ENCODE measurements around the gene VSIG10L2.

The VSIG10L2 gene

DNA sequence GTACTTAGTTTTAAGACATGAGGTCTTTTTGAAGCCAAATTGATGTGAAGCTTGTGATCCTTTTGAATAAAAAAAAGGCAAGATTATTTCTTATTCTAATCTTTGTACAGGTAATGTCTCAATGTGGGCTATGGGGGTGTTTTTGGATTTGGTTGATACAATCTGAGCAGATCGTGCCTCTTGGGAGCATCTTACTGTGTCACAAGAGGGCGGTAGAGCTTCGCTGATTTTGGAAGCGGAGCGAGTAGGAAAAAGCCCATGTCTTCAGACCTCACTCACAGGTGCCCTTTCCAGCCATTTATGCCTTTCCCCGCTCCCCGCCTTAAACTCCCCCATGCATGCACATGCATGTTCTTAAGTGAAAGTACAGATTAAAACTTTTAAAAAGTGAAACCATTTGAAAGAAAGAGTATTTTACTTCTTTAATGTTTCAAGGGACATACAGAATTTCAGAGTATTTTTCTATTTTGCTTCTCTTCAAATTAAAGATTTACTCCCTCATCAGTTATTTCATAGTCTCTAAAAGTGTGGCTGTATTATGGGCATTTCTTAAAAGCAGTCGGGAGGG, 22.7 kb upstream of the VSIG10L2 start:
- TF ChIP-seq ZFX (IDR thresholded peaks at IDR 0.05; ENCODE audit: borderline replicate concordance), result no peak
- TF ChIP-seq, protein P1, sequence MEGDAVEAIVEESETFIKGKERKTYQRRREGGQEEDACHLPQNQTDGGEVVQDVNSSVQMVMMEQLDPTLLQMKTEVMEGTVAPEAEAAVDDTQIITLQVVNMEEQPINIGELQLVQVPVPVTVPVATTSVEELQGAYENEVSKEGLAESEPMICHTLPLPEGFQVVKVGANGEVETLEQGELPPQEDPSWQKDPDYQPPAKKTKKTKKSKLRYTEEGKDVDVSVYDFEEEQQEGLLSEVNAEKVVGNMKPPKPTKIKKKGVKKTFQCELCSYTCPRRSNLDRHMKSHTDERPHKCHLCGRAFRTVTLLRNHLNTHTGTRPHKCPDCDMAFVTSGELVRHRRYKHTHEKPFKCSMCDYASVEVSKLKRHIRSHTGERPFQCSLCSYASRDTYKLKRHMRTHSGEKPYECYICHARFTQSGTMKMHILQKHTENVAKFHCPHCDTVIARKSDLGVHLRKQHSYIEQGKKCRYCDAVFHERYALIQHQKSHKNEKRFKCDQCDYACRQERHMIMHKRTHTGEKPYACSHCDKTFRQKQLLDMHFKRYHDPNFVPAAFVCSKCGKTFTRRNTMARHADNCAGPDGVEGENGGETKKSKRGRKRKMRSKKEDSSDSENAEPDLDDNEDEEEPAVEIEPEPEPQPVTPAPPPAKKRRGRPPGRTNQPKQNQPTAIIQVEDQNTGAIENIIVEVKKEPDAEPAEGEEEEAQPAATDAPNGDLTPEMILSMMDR (IDR thresholded peaks at IDR 0.05), result peak; percentile 88
- no peak overlapping the region for H3K27ac ChIP-seq

DNA sequence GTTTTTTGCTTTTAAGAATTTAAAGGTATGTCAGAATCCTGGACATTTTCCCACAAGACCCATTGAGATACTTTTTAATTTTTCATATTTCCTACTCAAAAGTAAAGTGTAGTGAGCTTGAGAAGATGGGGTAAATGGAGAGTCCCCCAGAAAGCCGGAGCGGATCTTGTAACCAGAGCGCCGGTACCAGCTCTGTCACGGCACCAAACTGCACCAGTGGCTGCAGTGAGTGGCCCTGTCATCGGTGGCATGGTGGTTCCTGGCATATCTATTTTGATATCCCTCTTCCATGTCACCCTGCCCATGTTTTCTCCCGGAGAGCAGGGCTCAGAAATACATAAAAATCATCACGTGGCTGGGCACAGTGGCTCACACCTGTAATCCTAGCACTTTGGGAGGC, 22.2 kb upstream of the VSIG10L2 start:
- no peak overlapping the region for H3K27ac ChIP-seq
- no peak for TF ChIP-seq ZFX (IDR thresholded peaks at IDR 0.05; ENCODE audit: borderline replicate concordance)
- TF ChIP-seq, protein P1 (IDR thresholded peaks at IDR 0.05), result no peak

DNA sequence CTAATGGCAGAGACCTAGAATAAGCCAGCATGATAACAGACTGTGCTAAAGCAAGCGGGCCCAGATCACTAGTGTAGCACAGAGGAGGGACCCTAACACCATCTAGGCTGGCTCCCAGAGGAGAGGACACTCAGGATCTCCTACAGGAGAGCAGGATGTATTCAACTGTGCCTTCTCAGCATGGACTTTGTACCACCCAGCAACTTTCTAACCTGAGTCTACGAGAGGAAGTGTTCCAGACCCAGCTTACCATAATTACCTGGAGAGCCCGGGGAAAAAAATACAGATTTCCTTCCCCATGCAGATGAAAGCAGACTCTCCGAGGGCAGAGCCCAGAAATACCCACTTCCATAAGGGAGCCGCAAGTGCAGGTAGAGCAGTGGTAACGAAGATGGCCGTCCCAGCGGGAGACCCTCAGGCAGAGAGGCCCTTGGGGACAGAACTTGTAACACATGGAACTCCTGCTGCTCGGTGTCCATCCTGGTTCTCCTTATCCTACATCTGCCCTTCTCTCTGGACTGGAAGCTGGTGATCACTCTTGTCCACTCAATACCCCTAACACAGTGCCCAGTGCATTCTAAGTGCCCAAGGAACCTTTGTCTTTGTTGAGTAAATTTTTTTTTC, 21.3 kb upstream of the VSIG10L2 start:
- no peak overlapping the region for H3K27ac ChIP-seq
- TF ChIP-seq ZFX (IDR thresholded peaks at IDR 0.05; ENCODE audit: borderline replicate concordance), result no peak
- TF ChIP-seq, protein P1 (IDR thresholded peaks at IDR 0.05), result no peak

DNA sequence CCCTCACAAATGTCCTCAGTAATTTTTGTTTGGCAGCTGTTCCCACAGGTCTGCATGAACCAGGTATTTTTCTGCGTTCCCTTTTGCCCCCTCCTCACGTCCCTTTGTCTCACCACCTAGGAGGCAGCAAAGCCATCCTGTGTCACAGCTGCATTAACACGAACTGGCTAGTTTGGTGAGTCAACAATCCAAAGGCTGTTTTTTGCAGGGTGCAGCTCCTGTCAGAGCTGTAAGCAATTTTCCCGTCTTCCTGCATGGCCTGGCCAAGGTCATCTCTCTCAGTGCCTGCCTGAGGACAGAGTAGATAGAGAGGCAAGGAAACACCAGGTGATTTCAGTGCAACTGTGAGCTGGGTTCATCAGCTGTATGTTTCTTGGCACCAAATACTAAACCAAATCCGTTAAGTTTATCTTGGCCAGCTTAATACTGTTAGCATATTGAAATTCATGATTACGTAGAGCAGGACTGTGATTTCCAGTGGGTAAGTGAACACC, 20.6 kb upstream of the VSIG10L2 start:
- TF ChIP-seq, protein P1 (IDR thresholded peaks at IDR 0.05), result no peak
- no peak for TF ChIP-seq ZFX (IDR thresholded peaks at IDR 0.05; ENCODE audit: borderline replicate concordance)
- H3K27ac ChIP-seq, result no peak overlapping the region

DNA sequence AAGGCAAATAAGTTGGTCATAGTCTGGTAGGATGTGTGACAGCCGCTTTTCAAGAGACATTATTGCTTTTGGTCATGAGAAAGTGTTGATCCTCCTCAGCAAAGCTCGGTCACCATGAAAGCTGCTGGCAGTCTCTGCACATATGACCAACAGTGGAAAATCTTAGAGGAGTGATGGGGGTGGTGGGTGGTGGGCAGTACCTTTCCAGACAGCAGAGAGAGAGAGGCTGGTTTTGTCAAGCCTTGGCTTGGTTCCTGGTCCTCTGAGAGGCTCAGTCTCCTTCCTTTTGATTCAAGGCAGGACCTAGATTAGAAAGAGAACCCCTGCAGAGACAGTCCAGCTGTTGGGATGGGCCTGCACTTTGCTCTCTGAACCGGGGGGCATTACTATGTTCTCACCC, 20.0 kb upstream of the VSIG10L2 start:
- no peak for TF ChIP-seq ZFX (IDR thresholded peaks at IDR 0.05; ENCODE audit: borderline replicate concordance)
- TF ChIP-seq, protein P1 (IDR thresholded peaks at IDR 0.05), result no peak
- H3K27ac ChIP-seq, result no peak overlapping the region

DNA sequence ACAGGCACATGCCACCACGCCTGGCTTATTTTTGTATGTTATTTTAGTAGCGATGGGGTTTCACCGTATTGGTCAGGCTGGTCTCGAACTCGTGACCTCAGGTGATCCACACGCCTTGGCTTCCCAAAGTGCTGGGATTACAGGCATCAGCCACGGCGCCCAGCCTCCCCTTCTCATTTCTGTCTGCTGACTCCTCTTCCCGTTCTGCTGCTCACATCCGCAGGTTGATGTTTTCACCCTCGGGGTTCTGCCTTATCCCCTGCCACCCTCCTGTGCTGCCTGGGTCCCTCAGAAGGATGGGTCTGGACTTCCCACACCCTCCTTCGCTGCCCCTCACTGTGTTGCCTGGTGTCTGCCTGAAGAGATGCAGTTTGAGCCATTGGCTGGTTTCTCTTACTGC, 19.2 kb upstream of the VSIG10L2 start:
- TF ChIP-seq, protein P1 (IDR thresholded peaks at IDR 0.05), result no peak
- TF ChIP-seq ZFX (IDR thresholded peaks at IDR 0.05; ENCODE audit: borderline replicate concordance), result no peak
- no peak overlapping the region for H3K27ac ChIP-seq

DNA sequence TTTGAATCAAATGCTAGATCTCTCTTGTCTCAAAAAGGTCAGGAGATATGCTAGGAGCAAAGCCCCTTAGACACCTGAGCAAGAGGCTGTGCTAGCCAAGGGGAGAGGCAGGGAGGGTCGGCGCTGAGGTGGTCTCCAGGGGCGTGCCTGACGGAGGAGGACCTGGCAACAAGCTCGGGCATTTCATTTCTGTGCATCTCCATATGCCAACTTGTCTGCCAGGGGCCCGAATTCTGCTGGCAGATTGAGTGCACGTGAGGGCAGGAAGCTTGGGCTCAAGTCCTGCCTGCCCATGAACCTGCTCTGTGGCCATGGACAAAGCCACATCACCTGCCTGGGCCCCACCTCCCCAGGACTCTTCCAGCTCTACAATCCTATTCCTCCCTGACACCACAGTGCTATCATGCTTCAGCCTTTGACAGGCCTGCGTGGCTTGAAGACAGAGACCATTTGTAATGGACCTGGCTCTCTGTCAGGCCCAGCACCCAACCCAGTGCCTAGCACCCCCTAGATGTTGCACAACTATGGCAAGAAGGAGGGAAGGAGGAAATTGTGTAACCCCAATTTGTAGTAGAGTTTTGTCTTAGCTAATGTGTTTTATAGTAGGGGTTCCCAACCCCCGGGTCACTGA, 16.3 kb upstream of the VSIG10L2 start:
- H3K27ac ChIP-seq, result no peak overlapping the region
- TF ChIP-seq, protein P1 (IDR thresholded peaks at IDR 0.05), result no peak
- no peak for TF ChIP-seq ZFX (IDR thresholded peaks at IDR 0.05; ENCODE audit: borderline replicate concordance)

Measured in 22Rv1 (cell line).